GM18909 (cell line): ENCODE results near the gene GPR37.

ENCODE experiments used
- ATAC-seq: cut with Tn5 transposase; IDR thresholded peaks from one replicate; pipeline ENCODE4 v1.9.1; 2021; ENCODE audit warnings: mild to moderate bottlenecking; ENCODE audit not compliant: unreplicated experiment, poor library complexity

Gene GPR37, protein sequence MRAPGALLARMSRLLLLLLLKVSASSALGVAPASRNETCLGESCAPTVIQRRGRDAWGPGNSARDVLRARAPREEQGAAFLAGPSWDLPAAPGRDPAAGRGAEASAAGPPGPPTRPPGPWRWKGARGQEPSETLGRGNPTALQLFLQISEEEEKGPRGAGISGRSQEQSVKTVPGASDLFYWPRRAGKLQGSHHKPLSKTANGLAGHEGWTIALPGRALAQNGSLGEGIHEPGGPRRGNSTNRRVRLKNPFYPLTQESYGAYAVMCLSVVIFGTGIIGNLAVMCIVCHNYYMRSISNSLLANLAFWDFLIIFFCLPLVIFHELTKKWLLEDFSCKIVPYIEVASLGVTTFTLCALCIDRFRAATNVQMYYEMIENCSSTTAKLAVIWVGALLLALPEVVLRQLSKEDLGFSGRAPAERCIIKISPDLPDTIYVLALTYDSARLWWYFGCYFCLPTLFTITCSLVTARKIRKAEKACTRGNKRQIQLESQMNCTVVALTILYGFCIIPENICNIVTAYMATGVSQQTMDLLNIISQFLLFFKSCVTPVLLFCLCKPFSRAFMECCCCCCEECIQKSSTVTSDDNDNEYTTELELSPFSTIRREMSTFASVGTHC

DNA sequence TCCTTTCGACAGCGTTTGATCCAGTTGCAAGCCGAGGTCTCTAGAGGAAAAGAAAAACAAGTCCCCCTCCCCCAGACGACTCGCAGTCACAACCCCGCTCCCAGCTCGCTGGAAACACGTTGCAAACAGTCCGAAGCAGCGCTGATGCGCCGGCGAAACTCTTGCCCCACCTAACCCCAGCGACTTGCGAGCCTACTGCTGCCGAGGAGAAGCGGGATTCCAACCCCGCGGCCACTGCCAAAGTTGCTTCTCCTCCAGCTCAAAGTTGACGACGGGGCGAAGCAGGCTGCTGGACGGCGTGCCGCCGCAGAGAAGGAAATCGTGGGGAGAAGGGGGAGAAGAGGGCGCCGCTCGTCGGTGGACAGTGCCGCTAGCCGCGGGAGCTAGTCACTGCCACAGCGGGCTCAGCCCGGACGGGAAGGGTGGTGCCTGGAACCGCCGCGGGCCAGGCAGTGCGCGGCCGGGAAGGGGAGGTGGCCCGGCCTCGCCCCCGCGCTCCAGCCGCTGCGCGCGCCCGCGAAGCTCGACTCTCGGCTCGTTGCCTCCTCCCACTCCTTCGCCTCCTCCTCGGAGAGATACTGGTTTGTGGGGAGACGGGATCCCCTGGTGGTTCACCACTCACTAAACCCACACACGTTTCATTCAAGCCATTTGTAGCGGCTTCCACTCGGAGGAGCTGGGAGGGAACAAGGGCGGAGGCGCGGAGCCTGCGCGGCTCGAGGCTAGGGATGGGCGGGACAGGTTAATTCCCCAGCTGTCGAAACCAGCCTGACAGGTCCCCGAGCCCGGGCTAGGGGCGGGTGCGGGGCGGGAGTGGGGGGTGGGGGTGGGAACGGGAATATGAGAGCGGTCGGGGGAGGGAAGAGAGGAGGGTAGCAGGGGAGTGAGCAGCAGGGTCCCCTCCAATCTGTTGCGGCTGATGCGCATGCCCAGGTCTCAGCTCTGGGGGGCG, at the start of gene GPR37:
GPR37 (minus strand) TSS at position 392 of the 952 bp plus-strand sequence. CDS start 816 bp downstream, outside the sequence.
- ATAC-seq: peak; percentile 76

DNA sequence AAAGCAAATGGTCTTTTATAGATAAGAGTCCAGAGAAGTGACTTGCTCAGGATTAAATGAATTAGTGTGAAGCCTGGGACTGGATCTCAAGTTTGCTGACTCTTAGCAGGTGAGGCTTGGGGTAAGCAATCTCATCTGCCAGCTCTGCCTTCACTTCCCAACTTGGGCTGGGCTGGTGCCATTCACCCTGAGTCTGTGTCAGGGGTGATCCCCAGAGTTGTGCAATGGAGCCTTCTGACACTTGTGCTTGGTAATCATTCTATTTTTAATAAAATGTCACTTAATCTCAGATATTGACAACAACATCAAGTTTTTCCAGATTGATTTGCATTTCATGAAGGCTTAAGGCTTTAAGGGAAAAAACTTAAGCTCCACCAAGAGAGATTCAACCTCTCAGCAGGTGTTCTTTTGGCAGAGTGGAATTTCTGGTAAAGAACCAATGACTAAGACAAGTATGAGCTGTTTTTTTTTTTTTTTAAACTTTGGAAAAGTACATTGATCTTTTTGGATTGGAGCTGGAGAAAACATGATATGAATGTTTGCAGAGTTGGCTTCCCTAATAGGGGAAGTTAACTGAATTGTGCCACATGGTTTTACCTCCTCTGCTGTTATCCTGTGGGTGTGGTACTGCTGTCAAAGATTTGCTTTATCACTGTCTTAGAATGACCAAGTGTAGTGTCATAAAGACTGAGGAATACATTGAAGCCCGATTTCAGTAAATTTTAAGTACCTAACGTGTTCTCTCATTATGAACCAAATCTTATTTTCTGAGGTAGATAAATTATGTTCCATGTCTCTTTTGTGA, 48.6 kb upstream of the GPR37 start:
- ATAC-seq: no peak

DNA sequence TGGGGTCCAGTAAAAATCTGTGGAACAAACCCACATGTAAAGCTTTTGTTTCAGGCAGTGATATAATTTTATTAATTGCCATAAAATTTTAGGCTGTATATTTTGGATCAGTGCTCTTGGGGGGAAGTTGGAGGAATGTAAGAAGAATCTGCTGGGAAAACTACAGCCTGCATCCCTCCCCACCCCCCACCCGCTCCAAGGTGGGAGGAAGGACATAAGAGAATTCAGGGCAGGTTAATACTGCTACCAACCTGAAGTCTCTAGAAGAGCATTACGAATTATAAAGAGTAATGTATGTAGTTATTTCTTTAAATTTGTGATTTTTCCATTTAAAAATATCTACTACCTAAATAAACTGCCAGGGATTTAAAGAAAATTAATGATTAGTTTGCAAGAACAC, 47.2 kb upstream of the GPR37 start:
- ATAC-seq: no peak

DNA sequence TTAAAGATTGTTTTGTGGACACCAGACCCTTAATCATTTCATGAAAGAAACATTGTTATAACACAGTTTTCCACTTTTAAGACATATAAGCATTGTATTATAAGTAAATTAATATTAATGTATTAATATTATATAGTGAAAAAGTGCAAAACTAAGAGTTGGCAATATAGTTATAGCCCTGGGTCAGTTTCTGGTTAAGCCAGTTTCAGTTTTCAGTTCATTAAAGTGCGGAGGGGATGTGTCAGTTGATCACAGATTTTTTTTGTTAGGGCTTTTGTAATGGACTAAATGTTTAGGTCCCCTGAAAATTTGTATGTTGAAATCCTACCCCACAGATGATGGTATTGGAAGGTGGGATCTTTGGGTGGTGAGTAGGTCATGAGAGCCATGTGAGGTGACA, 45.7 kb upstream of the GPR37 start:
- ATAC-seq: no peak

DNA sequence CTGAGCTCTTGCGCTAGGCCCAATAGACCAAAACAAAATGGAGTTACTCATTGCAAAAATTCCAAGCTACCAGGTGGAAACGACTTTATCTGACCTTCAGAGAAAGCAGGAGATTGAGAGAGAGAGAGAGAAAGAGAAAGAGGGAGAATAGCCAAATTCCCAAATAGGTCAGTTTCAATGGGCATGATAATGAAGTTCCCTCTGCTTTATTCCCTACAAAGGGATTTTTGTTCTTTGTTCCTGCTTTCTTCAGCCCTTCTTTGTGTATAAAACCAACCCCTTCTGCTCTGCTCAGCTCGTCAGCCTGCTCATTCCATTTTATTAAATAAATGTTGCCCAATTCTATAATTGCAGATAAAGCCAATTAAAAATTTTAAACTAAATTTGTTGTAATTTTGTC, 45.0 kb upstream of the GPR37 start:
- ATAC-seq: no peak

DNA sequence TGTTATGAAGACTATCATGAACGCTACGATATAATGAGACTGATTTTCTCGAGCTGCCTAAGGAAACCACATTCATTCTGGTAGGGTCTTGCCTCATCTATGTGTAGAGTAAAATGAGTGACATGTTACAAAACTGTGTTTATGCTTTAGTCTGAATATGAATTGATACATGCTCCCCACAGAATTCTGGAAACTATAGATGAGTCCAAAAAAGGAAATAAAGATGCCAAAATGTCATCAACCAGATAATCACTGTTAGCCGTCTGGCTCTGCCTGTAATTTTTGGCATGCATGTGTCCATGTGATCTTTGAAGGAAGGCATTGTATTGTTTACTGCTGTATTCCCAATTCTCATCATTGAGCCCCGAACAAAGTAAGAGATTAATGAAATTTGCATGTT, 42.6 kb upstream of the GPR37 start:
- ATAC-seq: no peak

DNA sequence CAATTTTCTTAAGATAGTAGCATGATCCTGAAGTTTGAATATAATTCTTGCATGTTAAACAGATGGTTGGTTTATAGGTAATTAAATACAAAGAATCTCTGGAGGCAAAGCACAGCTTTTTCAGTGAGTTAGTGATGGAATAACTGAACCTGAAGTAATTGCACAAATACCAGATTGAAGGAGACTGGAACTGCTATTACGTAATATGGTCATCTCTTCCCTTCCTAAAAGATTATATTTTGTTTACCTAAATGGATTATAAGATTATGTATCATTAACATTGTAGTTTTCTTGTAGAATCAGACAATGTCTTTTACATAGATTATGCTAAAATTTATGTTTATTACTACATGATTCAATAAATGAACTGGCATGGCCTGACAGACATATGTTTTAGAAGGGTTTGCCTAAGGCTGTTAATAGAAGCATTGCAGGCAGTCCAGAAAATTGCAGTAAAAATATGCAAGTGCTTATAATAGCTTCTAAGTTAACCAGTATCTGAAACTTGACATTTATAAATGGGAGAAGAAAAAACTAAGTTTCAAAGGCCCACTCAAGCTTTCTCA, 35.8 kb upstream of the GPR37 start:
- no peak for ATAC-seq

DNA sequence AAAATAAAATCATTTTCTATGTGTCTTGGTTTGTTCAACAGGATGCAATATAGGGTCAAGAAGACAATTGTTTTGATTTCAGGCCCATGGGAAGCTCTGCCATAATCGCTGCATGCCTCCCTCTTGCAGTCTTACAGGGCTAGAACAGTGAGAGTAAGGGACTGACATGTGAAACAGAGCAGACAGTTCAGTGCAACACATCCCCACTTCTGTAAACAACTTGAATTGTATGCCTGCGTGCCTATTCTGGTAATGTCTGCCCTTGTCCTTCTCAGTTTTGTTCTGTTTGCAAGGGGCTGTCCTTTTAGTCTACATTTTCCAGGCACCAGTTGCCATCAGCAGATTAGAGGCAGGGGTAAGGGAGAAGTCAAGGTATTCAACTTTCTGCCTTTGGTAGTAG, 34.8 kb upstream of the GPR37 start:
- ATAC-seq: no peak

DNA sequence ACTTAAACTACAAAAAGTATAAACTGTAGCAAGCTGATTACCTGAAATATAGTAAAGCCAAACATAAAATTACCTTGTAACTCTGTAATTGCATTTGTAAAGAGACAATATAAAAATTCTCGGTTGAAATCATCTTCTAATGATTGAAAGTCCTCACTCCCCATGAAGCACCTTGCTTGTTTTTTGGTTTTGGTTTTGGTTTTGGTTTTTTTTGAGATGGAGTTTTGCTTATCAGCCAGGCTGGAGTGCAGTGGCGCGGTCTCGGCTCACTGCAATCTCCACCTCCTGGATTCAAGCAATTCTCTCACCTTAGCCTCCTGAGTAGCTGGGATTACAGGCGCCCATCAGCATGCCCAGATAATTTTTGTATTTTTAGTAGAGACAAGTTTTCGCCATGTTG, 33.9 kb upstream of the GPR37 start:
- ATAC-seq: no peak

DNA sequence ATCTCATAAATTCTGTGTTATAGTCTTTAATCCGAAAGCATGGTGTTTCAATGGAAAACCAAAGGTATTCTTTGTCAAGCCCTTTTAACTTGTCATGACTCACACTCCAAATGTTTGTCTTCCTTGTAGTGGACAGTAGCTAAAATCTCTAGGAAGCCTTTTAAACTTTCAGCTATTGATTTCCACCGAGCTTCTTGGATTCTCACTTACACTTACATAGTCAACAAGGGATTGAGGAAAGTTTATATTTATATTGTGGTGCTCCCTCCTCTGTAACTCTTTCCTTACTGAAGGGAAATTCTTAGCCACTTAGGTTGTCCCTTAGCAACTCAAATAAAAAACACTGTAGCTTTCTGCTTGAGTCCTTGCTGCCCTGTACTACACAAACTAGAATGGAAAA, 31.2 kb upstream of the GPR37 start:
- ATAC-seq: no peak

DNA sequence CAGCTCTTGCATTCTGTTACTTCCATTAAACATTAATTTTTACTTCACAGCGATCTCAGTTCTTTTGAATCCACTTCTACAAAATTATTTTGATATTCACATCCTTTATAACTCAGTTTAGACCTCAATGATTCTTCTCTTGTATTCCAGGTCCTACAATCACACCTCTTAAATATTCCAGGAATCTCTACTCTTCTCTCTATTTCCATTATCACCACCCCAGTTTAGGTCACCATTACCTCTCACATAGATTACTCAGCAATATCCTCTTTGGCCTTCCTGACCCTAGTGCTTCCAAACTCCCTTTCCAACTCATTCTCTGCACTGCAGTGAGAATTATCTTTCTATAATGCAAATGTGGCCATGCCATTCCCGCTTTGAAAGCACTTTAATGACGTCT, 27.1 kb upstream of the GPR37 start:
- no peak for ATAC-seq

DNA sequence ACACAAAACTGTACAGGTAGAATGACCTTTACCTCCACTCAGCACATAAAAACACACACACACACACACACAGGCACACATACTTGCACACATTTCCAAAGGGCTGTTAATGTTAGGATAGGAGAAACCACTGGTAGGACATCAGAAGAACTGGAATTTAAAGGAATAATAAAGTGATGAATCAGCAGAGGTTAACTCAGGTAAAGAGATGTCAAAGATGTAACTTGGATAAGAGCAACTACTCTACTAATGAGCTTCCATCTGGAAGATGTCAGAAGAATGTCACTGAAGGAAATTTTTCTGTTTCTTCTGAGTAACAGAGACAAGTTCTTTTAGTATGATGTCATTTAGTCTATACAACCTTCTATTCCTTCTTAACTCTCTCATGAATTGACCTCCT, 26.4 kb upstream of the GPR37 start:
- no peak for ATAC-seq

DNA sequence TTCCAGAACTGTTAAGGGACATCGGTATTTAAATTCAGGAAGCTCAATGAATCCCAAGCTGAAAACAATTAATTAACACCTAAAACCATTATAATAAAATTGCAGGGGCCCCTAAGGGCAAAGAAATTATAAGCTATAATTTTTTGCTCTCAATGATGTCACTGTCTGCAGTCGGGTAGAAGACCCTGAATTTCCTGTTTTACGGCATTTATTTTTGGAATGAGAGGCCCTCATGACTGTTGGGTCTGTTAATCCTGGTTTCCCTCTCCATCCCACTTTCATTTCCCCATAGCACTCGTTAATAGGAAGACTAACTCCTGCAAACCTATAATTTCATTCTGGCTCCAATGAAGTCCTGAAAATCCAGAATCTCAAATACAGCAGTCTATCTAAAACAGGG, 25.8 kb upstream of the GPR37 start:
- ATAC-seq: no peak

DNA sequence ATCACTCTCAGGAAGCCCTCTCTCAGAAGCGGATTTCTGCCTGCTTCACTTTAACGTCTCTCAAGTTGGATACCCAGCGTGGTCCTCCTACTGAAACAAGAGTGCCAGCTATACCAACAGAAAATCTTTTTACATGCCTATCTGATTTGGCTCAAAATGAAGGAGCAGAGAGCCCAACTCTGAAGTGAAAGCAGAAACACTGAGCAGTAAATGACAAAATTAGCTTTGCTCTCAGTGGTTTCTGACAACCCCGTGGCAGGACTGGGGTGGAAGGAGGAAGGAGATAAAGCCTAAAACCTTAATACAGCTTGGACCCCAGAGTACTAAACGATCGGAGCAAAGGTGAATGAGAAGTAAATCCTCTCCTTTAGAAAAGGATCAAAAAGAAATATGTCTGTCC, 25.1 kb upstream of the GPR37 start:
- ATAC-seq: peak; percentile 51

DNA sequence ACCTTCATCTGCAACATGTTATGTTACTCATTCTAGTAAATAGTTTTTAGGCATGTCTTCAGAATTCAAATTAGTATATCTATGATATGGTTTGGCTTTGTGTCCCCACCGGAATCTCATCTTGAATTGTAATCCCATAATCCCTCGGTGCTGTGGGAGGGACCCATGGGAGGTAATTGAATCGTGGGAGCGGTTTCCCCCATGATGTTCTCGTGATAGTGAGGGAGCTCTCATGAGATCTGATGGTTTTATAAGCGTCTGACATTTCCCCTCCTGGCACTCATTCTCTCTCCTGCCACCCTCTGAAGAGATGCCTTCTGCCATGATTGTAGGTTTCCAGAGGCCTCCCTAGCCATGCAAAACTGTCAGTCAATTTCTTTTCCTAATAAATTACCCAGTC, 20.4 kb upstream of the GPR37 start:
- no peak for ATAC-seq

DNA sequence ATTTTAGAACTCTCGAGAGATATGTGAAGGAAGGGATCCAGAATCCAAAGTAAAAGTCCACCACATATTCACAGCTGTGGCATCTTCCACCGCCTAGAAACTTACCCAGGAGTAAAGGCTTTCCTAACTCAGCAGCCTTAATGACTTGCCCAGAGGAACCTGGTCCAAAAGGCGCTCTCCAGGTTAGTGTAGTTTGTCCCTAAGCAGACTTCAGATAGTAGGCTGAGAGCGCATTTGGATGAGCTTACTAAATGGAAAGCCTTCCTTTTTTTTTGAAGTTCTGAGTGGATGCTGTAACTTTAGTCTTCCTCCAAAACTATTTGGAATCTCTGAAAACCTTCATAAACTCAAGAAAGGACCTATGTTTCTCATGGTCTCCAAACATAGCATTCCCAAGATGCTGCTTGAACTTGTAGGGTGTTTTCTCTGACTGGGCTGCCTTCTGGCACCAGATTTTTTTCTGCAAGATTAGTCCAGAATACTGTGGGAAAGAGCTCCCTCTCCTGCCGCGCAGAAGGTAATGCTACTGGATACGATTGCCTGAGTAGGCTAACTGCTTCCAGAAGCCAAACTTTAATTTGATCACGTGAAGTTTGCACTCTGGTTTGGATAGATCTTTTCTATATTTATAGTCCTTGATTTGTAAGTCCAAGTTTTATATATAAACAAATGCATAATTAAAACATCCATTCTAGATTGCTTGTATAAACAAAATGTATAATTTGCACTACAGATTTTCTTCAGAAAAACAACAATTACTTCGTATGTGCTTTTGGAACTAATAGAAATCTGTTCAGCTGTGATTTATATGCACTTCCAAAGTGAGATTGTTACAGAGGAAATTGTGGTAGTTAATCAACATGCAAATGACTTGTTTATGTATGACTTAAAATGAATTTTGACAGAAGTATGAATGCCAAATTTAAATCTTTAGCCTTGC, 19.6 kb upstream of the GPR37 start:
- ATAC-seq: peak; percentile 88

DNA sequence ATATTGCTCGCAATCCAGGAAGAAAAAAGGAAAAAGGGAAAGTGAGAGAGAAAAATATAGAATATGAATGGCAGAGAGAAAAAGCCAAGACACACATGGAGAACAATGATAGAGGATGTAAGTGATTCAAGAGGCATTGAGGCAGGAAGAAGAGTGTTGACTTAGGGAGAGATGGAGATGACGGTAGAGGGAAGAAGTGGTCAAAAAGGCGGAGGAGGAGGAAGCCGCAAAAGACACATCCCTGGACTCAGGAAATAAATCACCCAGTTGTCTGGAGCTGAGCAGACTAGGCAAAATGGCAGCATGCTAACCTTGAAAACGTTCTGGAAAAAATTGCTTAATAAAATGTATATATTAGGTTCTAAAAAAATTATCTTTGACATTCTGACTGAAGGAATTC, 17.7 kb upstream of the GPR37 start:
- no peak for ATAC-seq

DNA sequence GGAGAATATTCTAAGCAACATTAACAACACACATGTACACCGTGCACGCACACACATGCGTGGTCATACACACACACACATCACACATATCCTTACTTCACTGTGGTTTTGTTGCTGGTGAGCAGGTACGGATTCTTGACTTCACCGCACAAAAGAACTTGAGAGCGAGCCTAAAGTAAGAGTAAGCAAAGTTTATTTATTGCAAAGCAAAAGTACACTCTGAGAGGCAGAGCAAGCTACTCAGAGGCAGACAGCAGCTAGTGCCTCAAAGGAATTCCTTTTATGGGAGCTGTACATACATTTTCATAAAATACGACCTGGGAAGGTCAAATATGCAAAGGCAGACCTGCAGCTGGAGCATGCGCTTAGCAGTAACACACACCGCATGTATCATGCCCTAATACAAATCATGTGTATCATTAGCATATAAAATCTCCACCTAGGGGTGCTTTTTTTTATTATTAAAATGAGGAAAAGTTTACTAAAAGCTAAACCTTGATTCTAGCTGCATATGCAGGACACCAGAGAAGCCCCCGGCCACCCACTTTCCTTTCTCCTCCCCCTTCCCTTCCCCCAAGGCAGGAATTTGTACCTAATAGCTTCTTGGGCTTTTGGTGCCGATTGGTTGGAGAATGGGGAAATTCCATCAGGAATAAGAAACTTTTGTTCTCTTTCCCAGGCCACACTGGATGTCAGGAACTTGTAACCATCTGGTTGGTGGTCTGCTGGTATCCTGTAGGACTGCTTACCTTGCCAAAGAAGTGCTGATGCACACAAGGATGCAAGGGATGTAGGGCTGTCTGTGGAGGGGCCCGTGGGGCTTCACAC, 16.5 kb upstream of the GPR37 start:
- ATAC-seq: no peak
